ENCODE measurements around the gene NOP53. TPM values are rescaled to one million over a fixed set of nuclear protein-coding genes. Genes with fewer than 3 reads are reported as not detected.

Gene NOP53
- total and polyA plus RNA-seq, 2 of the 13 experiments (the other 11 are each of a cell fraction or from before 2014, with no cell fraction given), result 53.9 to 141 TPM

DNA sequence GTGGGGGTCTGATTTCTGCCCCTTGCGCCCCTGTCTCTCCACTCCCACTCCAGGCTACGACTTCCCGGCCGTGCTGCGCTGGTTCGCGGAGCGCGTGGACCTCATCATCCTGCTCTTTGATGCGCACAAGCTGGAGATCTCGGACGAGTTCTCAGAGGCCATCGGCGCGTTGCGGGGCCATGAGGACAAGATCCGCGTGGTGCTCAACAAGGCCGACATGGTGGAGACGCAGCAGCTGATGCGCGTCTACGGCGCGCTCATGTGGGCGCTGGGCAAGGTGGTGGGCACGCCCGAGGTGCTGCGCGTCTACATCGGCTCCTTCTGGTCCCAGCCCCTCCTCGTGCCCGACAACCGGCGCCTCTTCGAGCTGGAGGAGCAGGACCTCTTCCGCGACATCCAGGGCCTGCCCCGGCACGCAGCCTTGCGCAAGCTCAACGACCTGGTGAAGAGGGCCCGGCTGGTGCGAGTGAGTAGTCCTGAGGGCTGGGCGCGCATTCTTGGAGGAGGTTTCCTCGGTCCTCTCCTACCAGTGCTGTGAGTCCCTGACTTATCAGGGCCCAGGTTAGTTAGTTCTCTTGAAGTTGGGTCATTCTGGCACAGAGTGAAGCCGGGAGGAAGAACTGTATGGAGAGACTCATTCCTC is 19.5 kb upstream of the NOP53 start (continued):
- no peak for TF ChIP-seq CBX2 (IDR thresholded peaks at IDR 0.05; ENCODE audit: low read depth, low read length)
- TF ChIP-seq CBX2 (CRISPR knock-in tag; IDR thresholded peaks at IDR 0.05; ENCODE audit: low read depth), result no peak
- TF ChIP-seq RFX3 (CRISPR knock-in tag; IDR thresholded peaks at IDR 0.05), result no peak
- peak; percentile 82 for TF ChIP-seq ZNF121 (CRISPR knock-in tag; IDR thresholded peaks at IDR 0.05)
- TF ChIP-seq, protein P1, sequence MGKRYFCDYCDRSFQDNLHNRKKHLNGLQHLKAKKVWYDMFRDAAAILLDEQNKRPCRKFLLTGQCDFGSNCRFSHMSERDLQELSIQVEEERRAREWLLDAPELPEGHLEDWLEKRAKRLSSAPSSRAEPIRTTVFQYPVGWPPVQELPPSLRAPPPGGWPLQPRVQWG (CRISPR knock-in tag; IDR thresholded peaks at IDR 0.05; ENCODE audit: borderline replicate concordance, low read depth), result no peak
- TF ChIP-seq, protein P2, sequence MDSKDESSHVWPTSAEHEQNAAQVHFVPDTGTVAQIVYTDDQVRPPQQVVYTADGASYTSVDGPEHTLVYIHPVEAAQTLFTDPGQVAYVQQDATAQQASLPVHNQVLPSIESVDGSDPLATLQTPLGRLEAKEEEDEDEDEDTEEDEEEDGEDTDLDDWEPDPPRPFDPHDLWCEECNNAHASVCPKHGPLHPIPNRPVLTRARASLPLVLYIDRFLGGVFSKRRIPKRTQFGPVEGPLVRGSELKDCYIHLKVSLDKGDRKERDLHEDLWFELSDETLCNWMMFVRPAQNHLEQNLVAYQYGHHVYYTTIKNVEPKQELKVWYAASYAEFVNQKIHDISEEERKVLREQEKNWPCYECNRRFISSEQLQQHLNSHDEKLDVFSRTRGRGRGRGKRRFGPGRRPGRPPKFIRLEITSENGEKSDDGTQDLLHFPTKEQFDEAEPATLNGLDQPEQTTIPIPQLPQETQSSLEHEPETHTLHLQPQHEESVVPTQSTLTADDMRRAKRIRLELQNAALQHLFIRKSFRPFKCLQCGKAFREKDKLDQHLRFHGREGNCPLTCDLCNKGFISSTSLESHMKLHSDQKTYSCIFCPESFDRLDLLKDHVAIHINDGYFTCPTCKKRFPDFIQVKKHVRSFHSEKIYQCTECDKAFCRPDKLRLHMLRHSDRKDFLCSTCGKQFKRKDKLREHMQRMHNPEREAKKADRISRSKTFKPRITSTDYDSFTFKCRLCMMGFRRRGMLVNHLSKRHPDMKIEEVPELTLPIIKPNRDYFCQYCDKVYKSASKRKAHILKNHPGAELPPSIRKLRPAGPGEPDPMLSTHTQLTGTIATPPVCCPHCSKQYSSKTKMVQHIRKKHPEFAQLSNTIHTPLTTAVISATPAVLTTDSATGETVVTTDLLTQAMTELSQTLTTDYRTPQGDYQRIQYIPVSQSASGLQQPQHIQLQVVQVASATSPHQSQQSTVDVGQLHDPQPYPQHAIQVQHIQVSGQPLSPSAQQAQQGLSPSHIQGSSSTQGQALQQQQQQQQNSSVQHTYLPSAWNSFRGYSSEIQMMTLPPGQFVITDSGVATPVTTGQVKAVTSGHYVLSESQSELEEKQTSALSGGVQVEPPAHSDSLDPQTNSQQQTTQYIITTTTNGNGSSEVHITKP (CRISPR knock-in tag; IDR thresholded peaks at IDR 0.05; ENCODE audit: low read depth), result no peak
- TF ChIP-seq ZKSCAN5 (CRISPR knock-in tag; IDR thresholded peaks at IDR 0.05), result no peak
- TF ChIP-seq IKZF4 (CRISPR knock-in tag; IDR thresholded peaks at IDR 0.05; ENCODE audit: borderline replicate concordance, low read depth, not compliant biosample characterization), result no peak
- 0 out of 2 replicates have a peak, but pooled peaks have one; percentile 15 for TF ChIP-seq MYC (CRISPR knock-in tag; IDR thresholded peaks at IDR 0.05; ENCODE audit: borderline replicate concordance)
- TF ChIP-seq NFE2 (CRISPR knock-in tag; IDR thresholded peaks at IDR 0.05), result no peak
- TF ChIP-seq PHF21A (CRISPR knock-in tag; IDR thresholded peaks at IDR 0.05), result no peak
- TF ChIP-seq, protein P3, sequence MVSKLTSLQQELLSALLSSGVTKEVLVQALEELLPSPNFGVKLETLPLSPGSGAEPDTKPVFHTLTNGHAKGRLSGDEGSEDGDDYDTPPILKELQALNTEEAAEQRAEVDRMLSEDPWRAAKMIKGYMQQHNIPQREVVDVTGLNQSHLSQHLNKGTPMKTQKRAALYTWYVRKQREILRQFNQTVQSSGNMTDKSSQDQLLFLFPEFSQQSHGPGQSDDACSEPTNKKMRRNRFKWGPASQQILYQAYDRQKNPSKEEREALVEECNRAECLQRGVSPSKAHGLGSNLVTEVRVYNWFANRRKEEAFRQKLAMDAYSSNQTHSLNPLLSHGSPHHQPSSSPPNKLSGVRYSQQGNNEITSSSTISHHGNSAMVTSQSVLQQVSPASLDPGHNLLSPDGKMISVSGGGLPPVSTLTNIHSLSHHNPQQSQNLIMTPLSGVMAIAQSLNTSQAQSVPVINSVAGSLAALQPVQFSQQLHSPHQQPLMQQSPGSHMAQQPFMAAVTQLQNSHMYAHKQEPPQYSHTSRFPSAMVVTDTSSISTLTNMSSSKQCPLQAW (CRISPR knock-in tag; IDR thresholded peaks at IDR 0.05), result no peak
- no peak for TF ChIP-seq ZNF136 (CRISPR knock-in tag; IDR thresholded peaks at IDR 0.05; ENCODE audit: low read depth)
- peak; percentile 31; the same call in 1 of the 2 replicates for TF ChIP-seq GABPB1 (CRISPR knock-in tag; IDR thresholded peaks at IDR 0.05)
- TF ChIP-seq PLRG1 (conservative IDR thresholded peaks at IDR 0.05), result no peak
- no peak for TF ChIP-seq SMARCC2 (IDR thresholded peaks at IDR 0.05)
- peak; percentile 84 for TF ChIP-seq CEBPG (CRISPR knock-in tag; IDR thresholded peaks at IDR 0.05)
- TF ChIP-seq, protein P4, sequence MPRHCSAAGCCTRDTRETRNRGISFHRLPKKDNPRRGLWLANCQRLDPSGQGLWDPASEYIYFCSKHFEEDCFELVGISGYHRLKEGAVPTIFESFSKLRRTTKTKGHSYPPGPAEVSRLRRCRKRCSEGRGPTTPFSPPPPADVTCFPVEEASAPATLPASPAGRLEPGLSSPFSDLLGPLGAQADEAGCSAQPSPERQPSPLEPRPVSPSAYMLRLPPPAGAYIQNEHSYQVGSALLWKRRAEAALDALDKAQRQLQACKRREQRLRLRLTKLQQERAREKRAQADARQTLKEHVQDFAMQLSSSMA (CRISPR knock-in tag; IDR thresholded peaks at IDR 0.05), result no peak
- TF ChIP-seq, protein P5, sequence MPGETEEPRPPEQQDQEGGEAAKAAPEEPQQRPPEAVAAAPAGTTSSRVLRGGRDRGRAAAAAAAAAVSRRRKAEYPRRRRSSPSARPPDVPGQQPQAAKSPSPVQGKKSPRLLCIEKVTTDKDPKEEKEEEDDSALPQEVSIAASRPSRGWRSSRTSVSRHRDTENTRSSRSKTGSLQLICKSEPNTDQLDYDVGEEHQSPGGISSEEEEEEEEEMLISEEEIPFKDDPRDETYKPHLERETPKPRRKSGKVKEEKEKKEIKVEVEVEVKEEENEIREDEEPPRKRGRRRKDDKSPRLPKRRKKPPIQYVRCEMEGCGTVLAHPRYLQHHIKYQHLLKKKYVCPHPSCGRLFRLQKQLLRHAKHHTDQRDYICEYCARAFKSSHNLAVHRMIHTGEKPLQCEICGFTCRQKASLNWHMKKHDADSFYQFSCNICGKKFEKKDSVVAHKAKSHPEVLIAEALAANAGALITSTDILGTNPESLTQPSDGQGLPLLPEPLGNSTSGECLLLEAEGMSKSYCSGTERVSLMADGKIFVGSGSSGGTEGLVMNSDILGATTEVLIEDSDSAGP (CRISPR knock-in tag; IDR thresholded peaks at IDR 0.05; ENCODE audit: borderline replicate concordance), result 0 out of 2 replicates have a peak, but pooled peaks have one; percentile 31
- TF ChIP-seq HHEX (CRISPR knock-in tag; IDR thresholded peaks at IDR 0.05), result no peak
- TF ChIP-seq ZNF678 (CRISPR knock-in tag; IDR thresholded peaks at IDR 0.05), result no peak
- no peak for TF ChIP-seq ZFP82 (CRISPR knock-in tag; IDR thresholded peaks at IDR 0.05; ENCODE audit: borderline replicate concordance)
